A549 (cell line): ENCODE results near the gene POLR3A.

Experiments used
- CEBPB ChIP-seq, 2 experiments: fragments of >200 bp in 1 of 2; sonication (Bioruptor Twin) in 1 of 2; formaldehyde crosslinking in 1 of 2; IDR thresholded peaks; 2 replicates each; pipeline ENCODE4 v1.6.1; 2012 to 2016
- MAFK ChIP-seq: fragments of 450-650 bp; IDR thresholded peaks from 2 replicates; pipeline ENCODE4 v1.6.1; 2014; ENCODE audit not compliant: partially characterized antibody
- POLR2A ChIP-seq: IDR thresholded peaks from 2 replicates; pipeline ENCODE4 v1.6.1; 2012; ENCODE audit warnings: mild to moderate bottlenecking, low read length
- RAD21 ChIP-seq, 2 experiments: fragments of >200 bp in 1 of 2; sonication (Bioruptor Twin) in 1 of 2; formaldehyde crosslinking in 1 of 2; IDR thresholded peaks in 1 of 2; conservative IDR thresholded peaks in 1 of 2; 2 replicates in 1 of 2; 3 replicates in 1 of 2; pipeline ENCODE4 v1.6.1; 2012 to 2018; ENCODE audit warnings: inconsistent platforms in 1 of 2
- TFCP2L1 ChIP-seq: fragments of 250-450 bp; sonication (Bioruptor Pico); IDR thresholded peaks from 2 replicates; pipeline ENCODE4 v1.5.0; 2021; ENCODE audit warnings: mild to moderate bottlenecking
- TP53 ChIP-seq: fragments of 250-450 bp; sonication (Bioruptor Pico); IDR thresholded peaks from 2 replicates; pipeline ENCODE4 v1.5.0; 2021; ENCODE audit warnings: mild to moderate bottlenecking, moderate library complexity
- TF ChIP-seq, protein P1 (sequence below): fragments of >200 bp; sonication (Bioruptor Twin); formaldehyde crosslinking; IDR thresholded peaks from 3 replicates; pipeline ENCODE4 v1.5.1; 2016
- TF ChIP-seq, protein P2 (sequence below): fragments of 150-350 bp; IDR thresholded peaks from 2 replicates; pipeline ENCODE4 v1.6.1; 2014; ENCODE audit warnings: low read depth, mild to moderate bottlenecking, low read length
- TF ChIP-seq, protein P3 (sequence below): fragments of 450-650 bp; IDR thresholded peaks from 2 replicates; pipeline ENCODE4 v1.6.1; 2014; ENCODE audit warnings: antibody characterized with exemption
- TF ChIP-seq, protein P4 (sequence below): fragments of >200 bp; sonication (Bioruptor Twin); formaldehyde crosslinking; IDR thresholded peaks from 3 replicates; pipeline ENCODE4 v1.6.1; 2016
- TF ChIP-seq, protein P5 (sequence below): IDR thresholded peaks from 2 replicates; pipeline ENCODE4 v1.6.1; 2012

DNA sequence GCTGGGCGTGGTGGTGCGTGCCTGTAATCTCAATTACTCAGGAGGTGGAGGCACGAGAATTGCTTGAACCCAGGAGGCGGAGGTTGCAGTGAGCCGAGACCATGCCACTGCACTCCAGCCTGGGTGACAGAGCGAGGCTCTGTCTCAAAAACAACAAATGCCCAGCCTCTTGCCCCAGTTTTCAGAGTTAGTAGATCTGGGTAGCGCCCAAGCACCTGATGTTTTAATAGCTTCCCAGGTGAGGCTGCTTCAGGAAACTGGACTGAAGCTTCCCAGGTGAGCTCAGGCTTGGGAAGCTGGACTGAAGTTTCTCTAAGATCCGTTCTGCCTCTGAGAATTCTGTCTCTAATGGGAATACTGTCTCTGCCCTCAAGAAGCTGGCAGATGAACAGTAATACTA lies 16.5 kb upstream of the POLR3A start:
- TF ChIP-seq TP53 (CRISPR knock-in tag) (no peak), TFCP2L1 (no peak), RAD21 (conservative IDR thresholded peaks at IDR 0.05 in 1 of 2, IDR thresholded peaks at IDR 0.05 in 1 of 2) (no peak), POLR2A (no peak), CEBPB (IDR thresholded peaks at IDR 0.05) (no peak), MAFK (no peak)
- TF ChIP-seq, protein P1, sequence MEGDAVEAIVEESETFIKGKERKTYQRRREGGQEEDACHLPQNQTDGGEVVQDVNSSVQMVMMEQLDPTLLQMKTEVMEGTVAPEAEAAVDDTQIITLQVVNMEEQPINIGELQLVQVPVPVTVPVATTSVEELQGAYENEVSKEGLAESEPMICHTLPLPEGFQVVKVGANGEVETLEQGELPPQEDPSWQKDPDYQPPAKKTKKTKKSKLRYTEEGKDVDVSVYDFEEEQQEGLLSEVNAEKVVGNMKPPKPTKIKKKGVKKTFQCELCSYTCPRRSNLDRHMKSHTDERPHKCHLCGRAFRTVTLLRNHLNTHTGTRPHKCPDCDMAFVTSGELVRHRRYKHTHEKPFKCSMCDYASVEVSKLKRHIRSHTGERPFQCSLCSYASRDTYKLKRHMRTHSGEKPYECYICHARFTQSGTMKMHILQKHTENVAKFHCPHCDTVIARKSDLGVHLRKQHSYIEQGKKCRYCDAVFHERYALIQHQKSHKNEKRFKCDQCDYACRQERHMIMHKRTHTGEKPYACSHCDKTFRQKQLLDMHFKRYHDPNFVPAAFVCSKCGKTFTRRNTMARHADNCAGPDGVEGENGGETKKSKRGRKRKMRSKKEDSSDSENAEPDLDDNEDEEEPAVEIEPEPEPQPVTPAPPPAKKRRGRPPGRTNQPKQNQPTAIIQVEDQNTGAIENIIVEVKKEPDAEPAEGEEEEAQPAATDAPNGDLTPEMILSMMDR = no peak
- TF ChIP-seq, protein P2, sequence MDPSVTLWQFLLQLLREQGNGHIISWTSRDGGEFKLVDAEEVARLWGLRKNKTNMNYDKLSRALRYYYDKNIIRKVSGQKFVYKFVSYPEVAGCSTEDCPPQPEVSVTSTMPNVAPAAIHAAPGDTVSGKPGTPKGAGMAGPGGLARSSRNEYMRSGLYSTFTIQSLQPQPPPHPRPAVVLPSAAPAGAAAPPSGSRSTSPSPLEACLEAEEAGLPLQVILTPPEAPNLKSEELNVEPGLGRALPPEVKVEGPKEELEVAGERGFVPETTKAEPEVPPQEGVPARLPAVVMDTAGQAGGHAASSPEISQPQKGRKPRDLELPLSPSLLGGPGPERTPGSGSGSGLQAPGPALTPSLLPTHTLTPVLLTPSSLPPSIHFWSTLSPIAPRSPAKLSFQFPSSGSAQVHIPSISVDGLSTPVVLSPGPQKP = no peak
- TF ChIP-seq, protein P3, sequence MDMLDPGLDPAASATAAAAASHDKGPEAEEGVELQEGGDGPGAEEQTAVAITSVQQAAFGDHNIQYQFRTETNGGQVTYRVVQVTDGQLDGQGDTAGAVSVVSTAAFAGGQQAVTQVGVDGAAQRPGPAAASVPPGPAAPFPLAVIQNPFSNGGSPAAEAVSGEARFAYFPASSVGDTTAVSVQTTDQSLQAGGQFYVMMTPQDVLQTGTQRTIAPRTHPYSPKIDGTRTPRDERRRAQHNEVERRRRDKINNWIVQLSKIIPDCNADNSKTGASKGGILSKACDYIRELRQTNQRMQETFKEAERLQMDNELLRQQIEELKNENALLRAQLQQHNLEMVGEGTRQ = no peak
- TF ChIP-seq, protein P4, sequence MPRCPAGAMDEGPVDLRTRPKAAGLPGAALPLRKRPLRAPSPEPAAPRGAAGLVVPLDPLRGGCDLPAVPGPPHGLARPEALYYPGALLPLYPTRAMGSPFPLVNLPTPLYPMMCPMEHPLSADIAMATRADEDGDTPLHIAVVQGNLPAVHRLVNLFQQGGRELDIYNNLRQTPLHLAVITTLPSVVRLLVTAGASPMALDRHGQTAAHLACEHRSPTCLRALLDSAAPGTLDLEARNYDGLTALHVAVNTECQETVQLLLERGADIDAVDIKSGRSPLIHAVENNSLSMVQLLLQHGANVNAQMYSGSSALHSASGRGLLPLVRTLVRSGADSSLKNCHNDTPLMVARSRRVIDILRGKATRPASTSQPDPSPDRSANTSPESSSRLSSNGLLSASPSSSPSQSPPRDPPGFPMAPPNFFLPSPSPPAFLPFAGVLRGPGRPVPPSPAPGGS = no peak
- TF ChIP-seq, protein P5, sequence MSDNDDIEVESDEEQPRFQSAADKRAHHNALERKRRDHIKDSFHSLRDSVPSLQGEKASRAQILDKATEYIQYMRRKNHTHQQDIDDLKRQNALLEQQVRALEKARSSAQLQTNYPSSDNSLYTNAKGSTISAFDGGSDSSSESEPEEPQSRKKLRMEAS = no peak
